ENCODE results near the gene PJA2.

GRCh38 chr5:109411627-109412026, 1.9 kb upstream of the PJA2 start:
- no peak for TF ChIP-seq ZNF302 (CRISPR knock-in tag; IDR thresholded peaks at IDR 0.05)
- no peak for TF ChIP-seq ESRRA (IDR thresholded peaks at IDR 0.05; ENCODE audit: borderline replicate concordance, low read length)
